ENCODE data around the gene RNF141.

The RNF141 gene

DNA sequence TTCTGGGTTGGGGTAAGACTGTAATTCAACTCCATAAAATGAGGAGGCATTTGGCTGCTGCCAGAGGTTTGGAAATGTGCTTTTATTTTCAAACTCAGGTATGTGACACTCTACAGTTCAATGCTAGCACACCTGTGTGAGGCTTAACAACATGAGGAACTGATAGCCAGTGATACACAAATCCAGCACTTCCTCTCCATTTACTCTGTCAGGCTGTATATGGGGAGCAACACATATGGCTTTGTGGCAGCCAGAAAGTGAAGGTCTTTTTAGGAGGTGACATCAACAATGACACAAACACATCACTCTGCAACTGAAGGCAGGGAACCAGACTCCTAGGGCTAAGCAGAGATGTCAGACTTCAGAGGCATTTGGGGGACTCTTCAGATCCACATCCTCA, 32.0 kb upstream of the RNF141 start:
- H3K9ac ChIP-seq (ENCODE audit: low read length), result no peak overlapping the region
- H2AFZ ChIP-seq (ENCODE audit: low read depth, low read length), result no peak overlapping the region
- no peak overlapping the region for H2BK5ac ChIP-seq (ENCODE audit: low read depth, low read length, poor library complexity, severe bottlenecking)
- no peak for DNase-seq
- H2BK120ac ChIP-seq (ENCODE audit: low read depth, low read length), result no peak overlapping the region
- H4K91ac ChIP-seq (ENCODE audit: low read length), result no peak overlapping the region
- no peaks in the 10 kb centered on the region for H3K4me1 ChIP-seq (ENCODE audit: control insufficient read depth, insufficient read depth, low read depth, low read length)
- H2AK5ac ChIP-seq (ENCODE audit: low read length, severe bottlenecking), result no peak overlapping the region
- H3K27ac ChIP-seq (ENCODE audit: low read length, poor library complexity, severe bottlenecking), result no peak overlapping the region
- no peaks in the 10 kb centered on the region for H3K79me1 ChIP-seq (replicated peaks; ENCODE audit: low read length, poor library complexity, severe bottlenecking)
- no peak overlapping the region for H3K18ac ChIP-seq (ENCODE audit: low read depth in 1 of 2, low read length in 2 of 2)
- no peak overlapping the region for H3K14ac ChIP-seq (ENCODE audit: low read length in 2 of 2)
- H3K4me2 ChIP-seq (ENCODE audit: low read length, poor library complexity, severe bottlenecking), result no peak overlapping the region
- H3K9me3 ChIP-seq (ENCODE audit: control insufficient read depth, low read length), result no peaks in the 10 kb centered on the region
- H3K4me3 ChIP-seq (ENCODE audit: insufficient read depth in 1 of 2, low read depth in 1 of 2, low read length in 2 of 2), result no peak overlapping the region
- peaks cover 0 to 46% of the 10 kb centered on the region in 2 experiments for H3K36me3 ChIP-seq (ENCODE audit: control insufficient read depth in 1 of 2, insufficient read depth in 2 of 2, low read depth in 1 of 2, low read length in 2 of 2)
- H3K4ac ChIP-seq (ENCODE audit: low read depth in 1 of 2, low read length in 2 of 2), result no peak overlapping the region
- no peak overlapping the region for H2BK15ac ChIP-seq (ENCODE audit: low read depth, poor library complexity, severe bottlenecking)
- H3K23ac ChIP-seq (ENCODE audit: low read length in 2 of 2), result no peak overlapping the region
- no peak overlapping the region for H2BK12ac ChIP-seq (ENCODE audit: low read length in 2 of 2)
- H4K8ac ChIP-seq (ENCODE audit: low read length), result no peak overlapping the region
- no peaks in the 10 kb centered on the region for H3K27me3 ChIP-seq (ENCODE audit: control insufficient read depth in 1 of 2, insufficient read depth in 1 of 2, low read length in 2 of 2)

DNA sequence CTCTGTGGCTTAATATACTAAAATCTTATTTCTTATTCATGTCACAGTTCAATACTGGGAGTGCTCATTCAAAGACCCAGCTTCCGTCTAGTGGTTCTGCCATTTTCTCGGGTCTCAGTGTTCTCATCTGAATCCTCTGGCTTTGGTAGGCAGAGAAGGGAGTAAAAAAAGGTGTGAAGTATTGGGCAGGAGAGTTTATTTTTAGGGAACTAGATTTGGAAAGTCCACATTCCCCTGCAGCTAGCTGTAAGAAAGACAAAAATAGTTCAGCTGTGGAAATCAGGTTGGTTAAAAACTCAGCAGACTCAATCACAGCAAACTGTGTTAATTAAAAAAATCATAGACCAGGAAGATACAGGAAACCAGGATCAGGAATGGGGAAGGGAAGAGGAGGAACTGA, 31.5 kb upstream of the RNF141 start:
- Histone ChIP-seq H3K9me3 (ENCODE audit: control insufficient read depth, low read length) (no peaks in the 10 kb centered on the region), H2AK5ac (ENCODE audit: low read length, severe bottlenecking) (no peak overlapping the region), H4K8ac (ENCODE audit: low read length) (no peak overlapping the region), H2BK12ac (ENCODE audit: low read length in 2 of 2) (no peak overlapping the region), H2BK120ac (ENCODE audit: low read depth, low read length) (no peak overlapping the region), H4K91ac (ENCODE audit: low read length) (no peak overlapping the region), H3K18ac (ENCODE audit: low read depth in 1 of 2, low read length in 2 of 2) (no peak overlapping the region), H3K36me3 (ENCODE audit: control insufficient read depth in 1 of 2, insufficient read depth in 2 of 2, low read depth in 1 of 2, low read length in 2 of 2) (peaks cover 0 to 42% of the 10 kb centered on the region in 2 experiments), H3K23ac (ENCODE audit: low read length in 2 of 2) (no peak overlapping the region), H3K14ac (ENCODE audit: low read length in 2 of 2) (no peak overlapping the region), H3K4ac (ENCODE audit: low read depth in 1 of 2, low read length in 2 of 2) (no peak overlapping the region), H2AFZ (ENCODE audit: low read depth, low read length) (no peak overlapping the region), H3K4me2 (ENCODE audit: low read length, poor library complexity, severe bottlenecking) (no peak overlapping the region), H3K79me1 (replicated peaks; ENCODE audit: low read length, poor library complexity, severe bottlenecking) (no peaks in the 10 kb centered on the region), H3K27ac (ENCODE audit: low read length, poor library complexity, severe bottlenecking) (no peak overlapping the region), H3K4me1 (ENCODE audit: control insufficient read depth, insufficient read depth, low read depth, low read length) (no peaks in the 10 kb centered on the region), H2BK15ac (ENCODE audit: low read depth, poor library complexity, severe bottlenecking) (no peak overlapping the region), H2BK5ac (ENCODE audit: low read depth, low read length, poor library complexity, severe bottlenecking) (no peak overlapping the region), H3K27me3 (ENCODE audit: control insufficient read depth in 1 of 2, insufficient read depth in 1 of 2, low read length in 2 of 2) (no peaks in the 10 kb centered on the region), H3K9ac (ENCODE audit: low read length) (no peak overlapping the region), H3K4me3 (ENCODE audit: insufficient read depth in 1 of 2, low read depth in 1 of 2, low read length in 2 of 2) (no peak overlapping the region)
- WGBS, result 100% methylated on average over 2 of the region's 2 CpGs
- DNase-seq, result no peak

DNA sequence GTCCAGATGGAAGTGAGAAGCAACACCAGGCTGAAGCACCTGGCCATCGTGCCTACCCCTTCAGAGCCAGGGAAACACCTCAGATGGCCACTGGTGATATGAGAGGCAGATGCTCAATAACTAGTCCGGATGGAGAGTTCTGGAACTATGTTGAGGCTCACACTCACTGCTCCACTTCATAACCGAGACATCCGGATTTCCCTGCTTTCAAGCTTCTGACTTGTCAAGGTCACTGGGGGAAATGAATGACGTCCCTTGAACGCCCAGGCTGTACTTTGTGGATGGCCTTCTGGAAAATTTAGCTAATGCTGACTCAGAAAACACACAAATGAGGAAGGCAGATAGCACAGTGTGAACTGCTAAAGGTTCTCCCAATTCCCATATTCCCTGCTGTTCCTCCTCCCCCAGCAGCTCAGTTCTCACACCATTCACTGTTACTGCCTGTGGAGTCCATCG, 27.5 kb upstream of the RNF141 start, which contains the start of gene LYVE1:
Gene LYVE1 (minus strand): TSS at position 180 of the 456 bp plus-strand sequence. CDS start 133 bp downstream, at position 47.
- H3K9ac ChIP-seq (ENCODE audit: low read length), result no peak within 1 kb of the TSS
- no peaks in the 10 kb centered on the region for H3K9me3 ChIP-seq (ENCODE audit: control insufficient read depth, low read length)
- H3K79me1 ChIP-seq (replicated peaks; ENCODE audit: low read length, poor library complexity, severe bottlenecking), result no peaks in the 10 kb centered on the region
- WGBS, result 79% methylated on average over 7 of the region's 7 CpGs
- no peak within 1 kb of the TSS for H3K4me3 ChIP-seq (ENCODE audit: insufficient read depth in 1 of 2, low read depth in 1 of 2, low read length in 2 of 2)
- no peak within 1 kb of the TSS for H3K4ac ChIP-seq (ENCODE audit: low read depth in 1 of 2, low read length in 2 of 2)
- no peak within 1 kb of the TSS for H3K23ac ChIP-seq (ENCODE audit: low read length in 2 of 2)
- no peak within 1 kb of the TSS for H3K4me2 ChIP-seq (ENCODE audit: low read length, poor library complexity, severe bottlenecking)
- no peak within 1 kb of the TSS for H4K8ac ChIP-seq (ENCODE audit: low read length)
- no peak within 1 kb of the TSS for H2BK15ac ChIP-seq (ENCODE audit: low read depth, poor library complexity, severe bottlenecking)
- H2BK120ac ChIP-seq (ENCODE audit: low read depth, low read length), result no peak within 1 kb of the TSS
- no peak within 1 kb of the TSS for H2AK5ac ChIP-seq (ENCODE audit: low read length, severe bottlenecking)
- H4K91ac ChIP-seq (ENCODE audit: low read length), result peak within 1 kb of the TSS; percentile 2
- no peak within 1 kb of the TSS for H3K14ac ChIP-seq (ENCODE audit: low read length in 2 of 2)
- peak within 1 kb of the TSS in 1 of 2 experiments; percentile 28 for H2BK12ac ChIP-seq (ENCODE audit: low read length in 2 of 2)
- DNase-seq, result peak; percentile 37
- peaks cover 0 to 5% of the 10 kb centered on the region in 2 experiments for H3K36me3 ChIP-seq (ENCODE audit: control insufficient read depth in 1 of 2, insufficient read depth in 2 of 2, low read depth in 1 of 2, low read length in 2 of 2)
- H3K27me3 ChIP-seq (ENCODE audit: control insufficient read depth in 1 of 2, insufficient read depth in 1 of 2, low read length in 2 of 2), result no peaks in the 10 kb centered on the region
- no peak within 1 kb of the TSS for H2BK5ac ChIP-seq (ENCODE audit: low read depth, low read length, poor library complexity, severe bottlenecking)
- no peaks in the 10 kb centered on the region for H3K4me1 ChIP-seq (ENCODE audit: control insufficient read depth, insufficient read depth, low read depth, low read length)
- no peak within 1 kb of the TSS for H2AFZ ChIP-seq (ENCODE audit: low read depth, low read length)
- no peak within 1 kb of the TSS for H3K27ac ChIP-seq (ENCODE audit: low read length, poor library complexity, severe bottlenecking)
- H3K18ac ChIP-seq (ENCODE audit: low read depth in 1 of 2, low read length in 2 of 2), result peak within 1 kb of the TSS; percentile 25 to 57

DNA sequence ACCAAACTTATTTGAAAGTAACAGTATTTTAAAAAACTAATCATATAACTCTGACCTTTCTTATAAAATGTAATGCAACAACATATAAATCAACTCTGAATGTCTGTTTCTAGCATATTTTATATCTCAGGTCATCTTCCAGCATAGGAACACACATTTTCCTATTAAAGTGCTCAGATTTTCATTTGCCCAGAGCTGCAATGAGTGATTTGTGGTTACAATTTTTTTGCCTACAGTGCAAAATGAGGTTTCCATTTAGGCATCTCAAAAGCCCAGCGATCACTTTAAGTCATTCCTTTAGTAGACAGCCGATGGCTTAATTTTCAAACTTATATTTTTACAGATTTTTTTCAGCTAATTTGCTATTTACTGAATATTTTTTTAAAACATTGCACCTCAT, 26.5 kb upstream of the RNF141 start:
- no peak overlapping the region for H3K4me2 ChIP-seq (ENCODE audit: low read length, poor library complexity, severe bottlenecking)

More for the DNA sequence above, 26.5 kb upstream of the RNF141 start:
- H3K9ac ChIP-seq (ENCODE audit: low read length), result no peak overlapping the region
- H4K91ac ChIP-seq (ENCODE audit: low read length), result no peak overlapping the region
- H3K4ac ChIP-seq (ENCODE audit: low read depth in 1 of 2, low read length in 2 of 2), result no peak overlapping the region
- H2BK5ac ChIP-seq (ENCODE audit: low read depth, low read length, poor library complexity, severe bottlenecking), result no peak overlapping the region
- no peak overlapping the region for H2BK12ac ChIP-seq (ENCODE audit: low read length in 2 of 2)
- no peak overlapping the region for H2BK15ac ChIP-seq (ENCODE audit: low read depth, poor library complexity, severe bottlenecking)
- no peak overlapping the region for H3K4me3 ChIP-seq (ENCODE audit: insufficient read depth in 1 of 2, low read depth in 1 of 2, low read length in 2 of 2)
- no peak overlapping the region for H3K27ac ChIP-seq (ENCODE audit: low read length, poor library complexity, severe bottlenecking)
- no peak overlapping the region for H2BK120ac ChIP-seq (ENCODE audit: low read depth, low read length)
- WGBS, result 100% methylated on average over 1 of the region's 2 CpGs
- no peak overlapping the region for H2AFZ ChIP-seq (ENCODE audit: low read depth, low read length)
- no peaks in the 10 kb centered on the region for H3K4me1 ChIP-seq (ENCODE audit: control insufficient read depth, insufficient read depth, low read depth, low read length)
- H3K14ac ChIP-seq (ENCODE audit: low read length in 2 of 2), result no peak overlapping the region
- H3K18ac ChIP-seq (ENCODE audit: low read depth in 1 of 2, low read length in 2 of 2), result no peak overlapping the region
- no peaks in the 10 kb centered on the region for H3K9me3 ChIP-seq (ENCODE audit: control insufficient read depth, low read length)
- no peak overlapping the region for H4K8ac ChIP-seq (ENCODE audit: low read length)
- no peaks in the 10 kb centered on the region for H3K27me3 ChIP-seq (ENCODE audit: control insufficient read depth in 1 of 2, insufficient read depth in 1 of 2, low read length in 2 of 2)
- DNase-seq, result no peak
- H3K23ac ChIP-seq (ENCODE audit: low read length in 2 of 2), result no peak overlapping the region
- no peaks in the 10 kb centered on the region for H3K79me1 ChIP-seq (replicated peaks; ENCODE audit: low read length, poor library complexity, severe bottlenecking)
- H3K36me3 ChIP-seq (ENCODE audit: control insufficient read depth in 1 of 2, insufficient read depth in 2 of 2, low read depth in 1 of 2, low read length in 2 of 2), result no peaks in the 10 kb centered on the region
- no peak overlapping the region for H2AK5ac ChIP-seq (ENCODE audit: low read length, severe bottlenecking)

Measured in mesenchymal stem cell (in vitro differentiated cells and primary cell).